WI38 (cell line): ENCODE measurements around the gene LONP1.

Source experiments
- H3K4me3 ChIP-seq: 2 replicates; pipeline ENCODE4 v1.5.1; 2011; ENCODE audit warnings: low read depth, mild to moderate bottlenecking, control low read depth, low read length
- TF ChIP-seq, protein P1 (sequence below): IDR thresholded peaks from 2 replicates; pipeline ENCODE4 v1.5.1; 2012; ENCODE audit warnings: low read depth, mild to moderate bottlenecking, control low read depth, low read length

Gene LONP1

DNA sequence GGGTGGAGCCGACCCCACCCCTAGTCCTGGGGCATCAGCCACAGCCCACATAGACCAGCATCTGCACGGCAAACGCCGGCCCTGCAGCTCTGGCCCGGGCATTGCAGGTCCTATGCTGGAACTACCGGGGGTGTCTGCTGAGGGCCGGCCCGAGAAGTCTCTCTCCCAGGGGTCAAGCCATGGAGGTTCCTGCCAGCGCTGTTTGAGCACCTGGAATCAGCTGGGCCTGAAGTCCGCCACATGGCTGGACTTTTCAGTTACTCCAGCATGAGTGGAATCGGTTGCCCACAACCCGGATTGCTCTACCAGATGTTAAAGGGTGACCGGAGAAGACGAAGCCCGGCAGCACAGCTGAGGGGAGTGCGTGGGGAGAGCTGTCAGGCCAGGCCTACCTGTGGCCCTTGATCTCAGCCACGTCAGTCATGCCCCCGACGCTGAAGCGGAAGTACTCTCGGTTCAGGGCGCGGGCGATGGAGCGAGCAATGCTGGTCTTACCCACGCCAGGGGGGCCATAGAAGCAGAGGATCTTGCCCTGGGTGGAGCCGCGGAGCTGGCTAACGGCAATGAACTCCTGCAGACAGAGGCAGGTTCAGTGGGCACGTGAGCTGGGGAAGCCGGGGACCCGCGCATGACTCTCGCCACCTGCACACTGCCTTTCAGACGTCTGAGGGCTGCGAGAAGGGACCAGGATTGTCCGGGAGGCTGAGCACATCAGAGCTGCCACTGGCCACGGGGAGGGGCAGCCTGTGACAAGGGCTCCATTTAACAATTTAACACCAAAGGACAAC lies 21.1 kb downstream of the LONP1 start:
- TF ChIP-seq, protein P1, sequence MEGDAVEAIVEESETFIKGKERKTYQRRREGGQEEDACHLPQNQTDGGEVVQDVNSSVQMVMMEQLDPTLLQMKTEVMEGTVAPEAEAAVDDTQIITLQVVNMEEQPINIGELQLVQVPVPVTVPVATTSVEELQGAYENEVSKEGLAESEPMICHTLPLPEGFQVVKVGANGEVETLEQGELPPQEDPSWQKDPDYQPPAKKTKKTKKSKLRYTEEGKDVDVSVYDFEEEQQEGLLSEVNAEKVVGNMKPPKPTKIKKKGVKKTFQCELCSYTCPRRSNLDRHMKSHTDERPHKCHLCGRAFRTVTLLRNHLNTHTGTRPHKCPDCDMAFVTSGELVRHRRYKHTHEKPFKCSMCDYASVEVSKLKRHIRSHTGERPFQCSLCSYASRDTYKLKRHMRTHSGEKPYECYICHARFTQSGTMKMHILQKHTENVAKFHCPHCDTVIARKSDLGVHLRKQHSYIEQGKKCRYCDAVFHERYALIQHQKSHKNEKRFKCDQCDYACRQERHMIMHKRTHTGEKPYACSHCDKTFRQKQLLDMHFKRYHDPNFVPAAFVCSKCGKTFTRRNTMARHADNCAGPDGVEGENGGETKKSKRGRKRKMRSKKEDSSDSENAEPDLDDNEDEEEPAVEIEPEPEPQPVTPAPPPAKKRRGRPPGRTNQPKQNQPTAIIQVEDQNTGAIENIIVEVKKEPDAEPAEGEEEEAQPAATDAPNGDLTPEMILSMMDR: no peak
- H3K4me3 ChIP-seq: no peak overlapping the region

DNA sequence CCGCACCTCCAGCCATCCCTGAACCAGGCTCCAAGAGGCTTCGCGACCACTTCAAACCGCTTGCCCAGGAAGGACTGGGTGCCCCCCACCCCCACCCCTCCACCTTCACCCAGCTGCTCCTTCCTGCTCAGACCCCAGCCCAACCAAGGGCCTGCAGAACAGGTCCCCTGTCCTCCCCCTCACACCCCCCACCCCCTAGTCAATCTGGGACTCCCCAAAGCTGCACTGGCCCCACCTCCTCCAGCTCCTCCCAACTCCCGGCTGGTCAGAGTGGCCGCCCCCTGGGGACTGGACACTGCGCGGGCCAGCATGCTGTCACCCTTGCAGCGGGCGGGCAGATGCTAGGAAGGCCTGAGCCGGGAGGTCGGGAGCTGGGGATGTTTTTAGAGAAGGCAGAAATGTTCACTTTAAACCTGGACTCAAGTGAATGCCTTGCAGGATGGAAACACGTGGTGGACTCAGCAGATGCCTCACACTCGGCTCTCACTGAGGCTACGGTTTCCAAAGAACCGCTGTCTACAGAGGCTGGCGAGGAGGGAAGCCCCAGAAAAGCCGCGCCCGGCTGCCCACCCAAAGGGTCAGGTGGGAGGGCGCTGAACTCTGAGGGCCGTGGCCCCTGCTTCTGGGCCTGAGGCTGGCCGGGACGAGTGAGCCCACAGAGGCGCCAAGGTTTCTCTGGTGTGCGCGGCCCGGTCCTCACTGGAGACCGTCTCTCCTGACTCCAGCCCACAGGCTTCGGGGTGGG lies 21.9 kb downstream of the LONP1 start:
- H3K4me3 ChIP-seq: no peak overlapping the region
- TF ChIP-seq, protein P1: no peak

DNA sequence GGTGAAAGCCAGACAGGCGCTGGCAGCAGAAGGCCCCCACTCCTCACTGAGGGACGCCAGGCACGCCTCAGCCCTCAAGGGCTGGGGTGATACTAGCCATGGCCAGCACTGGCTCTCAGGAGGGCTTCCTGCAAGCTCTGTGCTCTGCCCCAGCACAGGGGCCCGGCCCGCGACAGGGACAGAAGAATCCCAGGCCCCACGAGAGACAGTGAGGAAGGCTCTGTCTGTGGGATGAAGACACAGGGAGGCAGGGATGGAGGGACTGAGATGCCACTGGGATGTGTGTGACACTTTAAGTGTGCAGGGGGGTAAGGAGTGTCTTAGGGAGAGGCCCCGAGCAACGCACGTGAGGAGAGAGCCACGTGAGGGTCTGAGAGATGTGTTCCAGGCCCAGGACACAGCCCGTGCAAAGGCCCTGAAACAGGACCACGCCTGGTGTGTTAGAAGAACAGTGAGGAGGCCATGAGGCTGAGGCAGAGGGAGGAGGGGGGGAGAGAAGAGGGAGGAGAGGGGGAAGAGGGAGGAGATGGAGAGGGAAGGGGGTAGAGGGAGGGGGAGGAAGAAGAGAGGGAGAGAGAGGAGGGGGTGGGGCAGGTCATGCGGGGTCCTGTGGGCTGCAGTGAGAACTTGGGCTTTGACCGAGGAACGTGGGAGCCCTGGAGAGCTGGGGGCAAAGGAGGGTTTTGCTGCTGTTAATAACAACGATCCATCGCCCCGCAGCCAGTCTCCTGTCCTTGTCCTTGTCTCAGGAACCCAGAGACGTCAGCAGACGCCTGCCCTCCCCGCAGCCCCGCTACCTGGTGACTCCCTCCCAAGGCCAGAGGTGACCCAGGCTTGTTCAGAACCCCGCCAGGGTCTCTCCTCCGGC lies 22.7 kb downstream of the LONP1 start:
- no peak overlapping the region for H3K4me3 ChIP-seq
- TF ChIP-seq, protein P1: no peak

DNA sequence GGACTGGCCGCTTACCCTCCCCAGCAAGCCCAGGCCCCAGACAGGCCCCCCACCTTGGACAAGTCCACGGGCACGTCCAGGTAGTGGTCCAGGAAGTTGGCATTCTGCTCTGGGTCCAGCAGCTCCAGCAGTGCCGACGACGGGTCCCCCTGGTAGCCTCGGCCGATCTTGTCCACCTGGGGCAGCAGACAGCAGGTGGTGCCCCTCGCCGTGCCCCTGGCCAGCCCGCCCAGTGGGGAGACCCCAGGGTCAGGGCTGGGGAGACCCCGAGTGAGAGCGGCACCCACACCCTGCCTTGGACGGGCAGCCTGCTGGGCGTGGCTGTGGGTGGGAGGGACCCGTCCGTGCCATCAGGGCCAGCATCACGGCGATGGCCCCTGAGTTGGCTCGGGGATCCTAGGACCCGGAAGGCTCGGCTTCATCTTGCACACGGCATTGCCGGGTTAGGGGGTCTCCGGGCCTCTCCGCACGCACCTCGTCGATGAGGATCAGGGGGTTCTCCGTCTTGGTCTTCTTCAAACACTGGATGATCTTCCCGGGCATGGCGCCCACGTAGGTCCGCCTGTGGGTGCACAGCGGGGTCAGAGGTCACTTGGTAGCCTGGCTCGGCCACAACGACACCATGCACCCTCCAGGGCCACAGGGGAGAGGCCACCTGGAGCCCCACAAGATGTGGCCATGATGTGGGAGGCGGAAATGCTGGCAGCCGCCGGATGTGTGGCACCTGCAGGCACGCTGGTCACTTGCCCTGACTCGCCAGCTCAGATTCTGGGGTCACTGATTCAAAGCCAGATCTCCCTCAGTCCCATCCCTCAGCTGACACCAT lies 23.5 kb downstream of the LONP1 start:
- no peak overlapping the region for H3K4me3 ChIP-seq
- TF ChIP-seq, protein P1: no peak

DNA sequence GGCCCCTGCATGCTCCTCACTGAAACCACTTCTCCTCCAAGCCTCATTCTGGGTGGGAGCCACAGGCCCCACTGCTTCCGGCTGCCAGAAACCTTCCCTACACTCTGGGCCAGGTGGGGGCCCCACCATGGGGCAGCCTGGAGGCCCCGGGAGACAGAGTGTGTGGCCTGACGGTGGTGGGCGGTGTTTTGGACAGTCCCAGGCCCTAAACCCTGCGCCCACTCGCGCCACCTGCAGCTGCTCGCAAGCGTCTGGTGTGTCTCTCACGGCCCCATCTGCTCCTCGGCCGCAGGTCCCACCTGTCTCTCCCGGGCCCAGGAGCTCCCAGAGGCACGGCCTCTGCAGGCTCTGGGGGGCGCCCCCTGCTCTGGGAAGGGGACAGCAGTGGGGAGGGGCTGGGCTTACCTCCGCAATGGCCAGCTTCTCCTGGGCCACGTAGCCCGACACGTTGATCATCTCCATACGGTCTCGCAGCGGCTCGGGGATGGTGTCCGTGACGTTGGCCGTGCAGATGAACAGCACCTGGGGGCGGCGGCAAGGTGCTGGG lies 24.2 kb downstream of the LONP1 start:
- no peak overlapping the region for H3K4me3 ChIP-seq
- TF ChIP-seq, protein P1: no peak

DNA sequence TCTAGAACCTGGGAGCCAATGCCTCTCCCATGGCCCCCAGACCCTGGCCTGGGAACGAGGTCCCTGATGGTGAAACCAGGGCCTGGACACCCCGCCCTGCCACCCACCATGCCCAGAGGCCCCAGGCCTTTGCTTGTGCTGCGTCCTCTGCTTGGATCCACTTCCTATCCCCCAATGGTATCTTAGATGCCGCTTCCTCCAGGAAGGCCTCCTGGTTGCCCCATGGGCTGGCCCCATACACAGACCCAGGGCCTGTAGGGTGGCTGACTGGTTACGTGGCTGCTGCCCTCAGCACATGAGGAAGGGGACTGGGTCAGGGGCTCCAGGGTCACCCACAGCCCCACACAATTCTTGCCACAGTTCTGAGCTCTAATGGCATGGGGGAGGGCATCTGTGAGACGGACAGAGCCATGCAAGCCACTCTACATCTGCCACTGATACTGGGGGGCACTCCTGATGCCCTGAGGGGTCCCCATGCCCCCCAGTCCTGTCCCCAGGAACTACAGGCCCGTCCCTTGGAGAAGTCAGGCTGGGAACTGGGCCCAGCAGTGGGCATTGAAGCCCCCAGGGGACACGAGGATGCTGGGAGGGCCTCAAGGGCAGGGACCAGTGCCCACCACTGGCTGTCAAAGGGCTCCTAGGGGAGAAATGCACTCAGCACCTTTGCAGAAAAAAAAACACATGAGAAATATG lies 24.8 kb downstream of the LONP1 start:
- H3K4me3 ChIP-seq: no peak overlapping the region
- TF ChIP-seq, protein P1: no peak
